GM18505 (cell line): Measurements from ENCODE around the gene PAFAH1B1.
"Not testable (repeated sequence)": the region's sequence is repeated elsewhere in the genome, so short reads cannot be mapped to it uniquely, and the experiment has no call there.

ENCODE experiments used
- ATAC-seq: cut with Tn5 transposase; IDR thresholded peaks from one replicate; pipeline ENCODE4 v1.9.1; 2021; ENCODE audit not compliant: unreplicated experiment
- POLR2A ChIP-seq: IDR thresholded peaks from 4 replicates; pipeline ENCODE4 v1.6.1; 2011; ENCODE audit warnings: borderline replicate concordance; ENCODE audit not compliant: insufficient read depth, insufficient read length; ENCODE audit errors: extremely low read depth

PAFAH1B1 gene

DNA sequence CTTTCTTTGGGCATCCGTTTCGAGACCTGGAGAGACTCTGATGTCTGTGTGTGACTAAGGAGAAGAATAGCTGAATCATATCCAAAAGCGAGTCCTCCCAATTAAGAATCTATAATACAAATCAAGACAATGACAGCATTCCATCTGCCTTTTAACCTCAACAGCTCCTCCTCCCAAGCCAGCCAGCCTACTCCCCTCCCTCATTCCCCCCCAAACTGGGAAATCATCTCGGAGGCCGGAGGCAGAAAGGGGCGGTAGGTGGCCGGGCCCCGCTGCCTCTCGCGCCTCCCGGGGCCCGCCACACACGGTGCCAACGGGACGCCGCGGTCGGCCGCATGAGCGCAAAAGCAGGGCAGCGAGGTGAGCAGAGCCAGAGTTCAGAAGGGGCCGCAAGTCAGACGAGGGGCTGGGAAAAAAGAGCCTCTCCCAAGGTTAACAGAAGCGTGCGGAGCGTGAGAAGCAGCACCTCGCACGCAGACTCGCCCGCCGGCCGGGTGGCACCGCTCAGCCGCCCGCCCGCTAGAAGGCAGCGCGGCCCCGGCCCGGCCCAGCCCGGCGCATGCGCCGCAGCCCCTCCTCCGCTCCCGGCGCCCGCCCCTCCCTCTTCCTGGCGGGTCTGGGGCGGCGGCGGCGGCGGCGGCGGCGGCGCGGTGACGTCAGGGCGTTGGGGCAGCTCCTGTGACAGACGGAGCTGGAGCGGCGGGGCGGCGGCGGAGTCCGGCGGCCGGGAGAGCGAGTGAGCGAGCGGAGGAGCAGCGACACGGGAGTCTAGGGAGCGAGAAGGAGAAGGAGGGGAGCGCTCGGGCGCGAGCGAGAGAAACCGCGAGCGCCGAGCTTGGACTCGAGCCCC is at the start of gene PAFAH1B1:
Gene PAFAH1B1 (plus strand): TSS at position 684 of the 850 bp plus-strand sequence. CDS start 44,635 bp downstream, outside the sequence.
- peak; percentile 84 for ATAC-seq
- peak; percentile 83 for TF ChIP-seq POLR2A

DNA sequence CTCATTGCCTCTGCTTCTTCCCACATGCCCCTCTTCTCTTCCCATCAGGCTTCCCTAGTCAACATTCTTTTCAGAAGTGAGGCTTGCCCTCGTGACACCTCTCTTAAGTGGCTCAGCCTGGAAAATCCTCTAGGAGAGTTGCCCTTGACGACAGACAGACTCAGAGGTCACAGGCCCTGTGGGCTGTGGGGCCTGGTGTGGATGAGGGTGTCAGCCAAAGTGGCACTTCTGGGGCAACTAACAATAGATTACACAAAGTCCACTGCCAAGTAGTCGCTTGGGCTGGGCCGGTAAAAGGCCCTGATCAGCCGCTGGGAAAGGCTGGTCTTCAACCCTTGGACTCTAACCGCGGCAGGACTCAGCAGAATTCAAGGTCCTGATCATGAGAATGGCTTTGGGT is 48.1 kb upstream of the PAFAH1B1 start:
- no peak for ATAC-seq
- no peak for TF ChIP-seq POLR2A

GRCh38 chr17:2547176-2547575 is 46.3 kb upstream of the PAFAH1B1 start:
- no peak for TF ChIP-seq POLR2A
- ATAC-seq = no peak

DNA sequence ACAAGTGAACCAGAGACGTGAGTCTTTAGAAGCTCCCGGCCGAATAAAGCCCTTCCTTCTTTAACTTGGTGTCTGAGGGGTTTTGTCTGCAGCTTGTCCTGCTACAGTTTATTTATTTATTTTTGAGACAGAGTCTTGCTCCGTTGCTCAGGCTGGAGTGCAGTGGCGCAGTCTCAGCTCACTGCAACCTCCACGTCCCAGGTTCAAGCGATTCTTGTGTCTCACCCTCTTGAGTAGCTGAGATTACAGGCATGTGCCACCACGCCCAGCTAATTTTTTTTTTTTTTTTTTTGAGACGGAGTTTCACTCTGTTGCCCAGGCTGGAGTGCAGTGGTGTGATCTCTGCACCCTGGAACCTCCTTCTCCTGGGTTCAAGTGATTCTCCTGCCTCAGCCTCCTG is 45.4 kb upstream of the PAFAH1B1 start:
- not testable (repeated sequence) for ATAC-seq

DNA sequence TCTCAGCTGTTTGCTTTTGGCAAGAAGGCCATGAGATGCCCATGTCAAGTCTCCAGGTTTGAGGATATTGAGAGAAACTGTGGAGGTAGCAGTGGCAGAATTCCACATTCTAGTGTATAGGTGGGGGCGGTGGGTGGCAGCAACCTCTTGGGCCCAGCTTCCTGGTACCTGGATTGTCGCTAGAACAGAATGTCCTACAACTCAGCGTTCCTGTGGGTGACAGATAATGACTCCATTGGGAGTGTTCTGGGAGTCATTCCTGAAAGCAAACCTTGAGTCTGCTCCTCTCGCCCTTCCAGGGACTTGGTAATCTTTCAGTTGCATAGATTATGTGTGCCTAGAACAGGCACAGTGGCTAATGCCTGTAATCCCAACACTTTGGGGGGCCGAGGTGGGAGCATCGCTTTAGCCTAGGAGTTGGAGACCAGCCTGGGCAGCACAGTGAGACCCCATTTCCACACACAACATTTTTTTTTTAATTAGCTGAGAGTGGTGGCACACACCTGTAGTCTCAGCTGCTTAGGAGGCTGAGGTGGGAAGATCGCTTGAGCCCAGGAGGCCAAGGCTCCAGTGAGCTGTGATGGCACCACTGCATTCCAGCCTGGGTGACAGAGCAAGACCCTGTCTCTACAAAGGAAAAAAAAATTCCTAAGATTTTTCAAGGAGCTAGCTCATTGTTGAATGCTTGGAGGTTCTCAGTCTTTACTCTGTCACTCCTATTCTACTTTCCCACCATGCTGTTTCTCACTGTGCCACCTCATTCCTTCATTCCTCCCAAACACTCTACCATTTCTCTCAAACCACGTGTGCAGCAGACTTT is 43.9 kb upstream of the PAFAH1B1 start:
- TF ChIP-seq POLR2A = no peak
- ATAC-seq = no peak

DNA sequence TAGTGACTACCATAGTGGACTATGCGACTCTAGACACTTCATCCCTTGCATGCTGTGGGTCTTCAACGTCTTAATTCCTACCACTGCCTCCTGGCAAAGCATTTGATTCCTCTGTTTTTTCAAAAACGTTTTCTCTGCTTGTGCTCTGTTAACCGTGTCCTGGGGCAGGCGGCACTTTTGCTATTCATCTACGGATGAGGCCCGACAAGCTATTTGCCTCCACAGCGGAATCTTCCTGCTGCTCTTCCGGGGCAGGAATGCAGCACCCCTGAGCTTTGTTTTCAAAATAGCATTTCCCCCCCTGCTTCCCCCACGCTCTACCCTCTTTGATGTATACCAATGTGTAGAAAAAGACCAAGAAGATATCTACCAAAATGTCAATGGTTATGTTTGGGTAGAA is 42.0 kb upstream of the PAFAH1B1 start:
- no peak for TF ChIP-seq POLR2A
- ATAC-seq = no peak

GRCh38 chr17:2551928-2552327 is 41.5 kb upstream of the PAFAH1B1 start:
- ATAC-seq = no peak
- TF ChIP-seq POLR2A = no peak

GRCh38 chr17:2560658-2561057 is 32.8 kb upstream of the PAFAH1B1 start:
- ATAC-seq = no peak

GRCh38 chr17:2562162-2562858 is 31.1 kb upstream of the PAFAH1B1 start:
- no peak for TF ChIP-seq POLR2A

More at GRCh38 chr17:2560658-2561057, 32.8 kb upstream of the PAFAH1B1 start:
- no peak for TF ChIP-seq POLR2A

DNA sequence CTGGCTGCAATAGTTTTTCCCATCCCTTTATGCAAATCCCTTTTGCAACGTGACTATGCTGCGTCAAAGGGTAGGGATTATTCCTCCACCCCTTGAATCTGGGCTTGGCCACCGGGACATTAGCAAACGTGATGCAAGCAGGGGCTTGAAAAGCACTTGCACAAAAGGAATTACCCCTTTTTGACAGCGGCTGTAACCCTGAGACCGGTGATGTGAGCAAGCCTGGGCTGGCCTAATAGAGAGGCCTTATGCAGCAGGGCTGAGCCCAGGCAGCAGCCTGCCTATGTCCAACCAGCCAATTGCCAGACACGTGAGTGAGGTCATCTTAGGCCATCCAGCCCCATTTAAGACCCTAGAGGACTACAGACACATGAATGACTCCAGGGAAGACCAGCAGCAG is 30.4 kb upstream of the PAFAH1B1 start:
- TF ChIP-seq POLR2A = no peak
- no peak for ATAC-seq

More at GRCh38 chr17:2562162-2562858, 31.1 kb upstream of the PAFAH1B1 start:
- ATAC-seq = no peak

DNA sequence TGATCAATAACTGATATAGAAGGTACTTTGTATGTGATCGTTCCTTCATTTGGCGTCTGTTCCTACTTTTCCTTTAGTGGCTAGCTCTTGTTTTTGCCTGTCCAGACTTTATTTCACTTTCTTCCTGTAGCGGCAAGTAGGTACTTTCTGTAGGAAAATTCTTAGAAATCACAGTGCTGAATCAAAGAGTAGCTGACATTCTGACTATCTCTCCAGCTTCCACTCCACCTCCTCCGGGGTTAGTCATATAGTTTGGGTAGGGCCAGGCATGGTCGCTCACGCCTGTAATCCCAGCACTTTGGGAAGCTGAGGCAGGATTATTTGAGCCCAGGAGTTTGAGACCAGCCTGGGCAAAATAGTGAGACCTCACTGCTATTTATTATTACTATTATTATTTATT is 29.9 kb upstream of the PAFAH1B1 start:
- no peak for ATAC-seq
- TF ChIP-seq POLR2A = no peak

GRCh38 chr17:2564877-2565276 is 28.6 kb upstream of the PAFAH1B1 start:
- no peak for ATAC-seq
- TF ChIP-seq POLR2A = no peak

DNA sequence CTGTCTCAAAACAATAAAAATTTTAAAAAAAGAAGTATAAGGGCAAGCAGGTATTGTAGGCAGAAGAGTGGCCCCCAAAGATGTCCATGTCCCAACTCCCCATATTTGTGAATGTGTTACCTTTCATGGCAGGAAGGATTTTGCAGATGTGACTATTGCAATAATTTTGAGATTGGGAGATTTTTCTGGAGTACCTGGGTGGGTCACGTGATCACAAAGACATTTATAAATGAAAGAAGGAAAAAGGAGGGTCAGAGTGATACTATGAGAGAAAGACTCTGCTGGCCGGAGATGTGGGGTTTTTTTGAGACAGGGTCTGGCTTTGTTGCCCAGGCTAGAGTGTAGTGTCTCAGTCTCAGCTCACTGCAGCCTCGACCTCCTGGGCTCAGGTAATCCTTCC is 27.4 kb upstream of the PAFAH1B1 start:
- no peak for ATAC-seq
- no peak for TF ChIP-seq POLR2A
